Superior temporal gyrus (tissue), 1 donor: ENCODE data around the gene TTC39B.

Experiments used
- DNase-seq: peaks from one replicate; pipeline ENCODE4 v3.0.0-alpha.2; 2016; ENCODE audit errors: extremely low spot score

The TTC39B gene

DNA sequence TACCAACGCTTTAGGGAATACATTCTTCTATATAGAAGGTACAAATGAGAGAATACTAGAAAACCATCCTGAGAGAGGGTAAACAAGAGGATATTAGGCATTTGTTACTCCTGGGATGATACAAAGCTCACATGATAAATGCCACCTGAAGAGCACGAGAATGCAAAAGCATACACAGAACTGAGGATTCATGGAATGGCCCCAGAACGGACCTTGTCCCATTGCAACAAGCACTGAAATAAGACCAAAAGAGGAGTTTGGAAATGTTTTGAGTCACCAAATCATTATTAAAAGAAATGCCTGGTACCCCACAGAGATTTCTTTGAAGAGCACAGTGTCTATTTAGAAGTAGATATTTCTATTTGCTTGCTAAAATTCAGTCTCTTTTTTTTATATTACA lies 173.5 kb downstream of the TTC39B start:
- no peak for DNase-seq

DNA sequence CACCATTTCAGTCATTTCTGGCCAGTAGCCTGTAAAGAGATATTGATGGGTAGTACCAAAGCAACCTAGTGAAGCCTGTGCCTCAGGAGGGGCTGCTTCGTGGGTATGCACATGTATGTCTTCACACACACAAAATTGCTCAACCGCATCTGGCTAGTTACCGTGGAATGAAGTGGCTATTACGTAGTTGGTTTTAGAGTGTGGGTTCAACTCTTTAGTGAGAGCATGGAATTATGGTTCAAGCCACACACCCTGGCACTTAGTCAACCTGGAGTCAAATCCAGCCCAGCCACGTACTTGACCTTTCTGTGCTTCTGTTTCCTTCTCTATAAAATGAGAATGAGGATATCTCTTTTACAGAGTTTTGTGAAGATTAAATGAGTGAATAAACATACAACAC lies 174.9 kb downstream of the TTC39B start:
- no peak for DNase-seq

DNA sequence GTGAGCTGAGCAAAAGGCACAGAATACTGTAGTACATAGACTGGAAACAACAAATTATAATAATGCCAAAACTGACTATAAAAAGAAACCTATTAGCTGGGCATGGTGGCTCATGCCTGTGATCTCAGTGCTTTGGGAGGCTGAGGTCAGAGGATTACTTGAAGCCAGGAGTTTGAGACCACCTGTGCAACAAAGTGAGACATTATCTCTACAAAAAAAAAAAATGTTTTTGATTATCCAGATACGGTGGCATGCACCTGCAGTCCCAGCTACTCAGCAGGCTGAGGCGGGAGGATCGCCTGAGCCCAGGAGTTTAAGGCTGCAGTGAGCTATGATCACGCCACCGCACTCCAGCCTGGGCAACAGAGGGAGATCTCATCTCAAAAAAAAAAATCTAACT lies 175.9 kb downstream of the TTC39B start:
- DNase-seq: no peak

DNA sequence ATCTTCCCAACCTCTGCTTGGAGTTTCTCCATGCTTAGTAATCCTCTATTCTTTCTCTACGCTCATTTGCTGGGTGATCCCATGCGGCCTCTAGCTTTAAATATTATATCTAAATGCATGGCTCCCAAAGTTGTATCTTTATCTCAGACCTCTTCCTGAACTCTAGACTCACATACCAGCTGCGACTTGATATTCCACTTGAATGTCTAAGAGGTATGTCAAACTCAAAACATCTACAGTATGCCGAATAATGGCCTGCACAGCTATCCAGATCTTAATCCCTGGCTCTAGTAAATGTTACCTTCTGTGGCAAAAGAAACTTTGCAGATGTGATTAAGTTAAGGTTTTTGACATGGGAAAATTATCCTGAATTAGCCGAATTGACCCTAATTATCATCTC lies 179.2 kb downstream of the TTC39B start:
- no peak for DNase-seq

DNA sequence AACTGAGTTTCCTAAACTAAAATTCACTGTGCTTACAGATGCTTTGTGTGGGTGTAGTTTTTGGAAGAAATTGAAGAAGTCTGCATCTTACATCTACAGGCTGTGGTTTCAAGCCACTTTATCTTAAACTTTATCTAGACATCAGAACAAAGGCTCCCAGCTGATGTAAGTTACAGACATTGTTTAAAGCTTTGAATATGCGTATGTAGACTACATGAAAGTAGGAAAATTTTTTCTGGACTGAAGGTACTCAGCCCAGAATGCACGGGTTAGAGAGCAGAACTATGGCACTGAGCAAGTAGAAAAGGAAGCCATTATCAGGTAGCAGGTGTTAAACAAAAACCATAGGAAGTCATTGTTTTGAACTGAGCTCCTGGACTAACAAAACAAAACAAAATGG lies 185.4 kb downstream of the TTC39B start:
- no peak for DNase-seq

DNA sequence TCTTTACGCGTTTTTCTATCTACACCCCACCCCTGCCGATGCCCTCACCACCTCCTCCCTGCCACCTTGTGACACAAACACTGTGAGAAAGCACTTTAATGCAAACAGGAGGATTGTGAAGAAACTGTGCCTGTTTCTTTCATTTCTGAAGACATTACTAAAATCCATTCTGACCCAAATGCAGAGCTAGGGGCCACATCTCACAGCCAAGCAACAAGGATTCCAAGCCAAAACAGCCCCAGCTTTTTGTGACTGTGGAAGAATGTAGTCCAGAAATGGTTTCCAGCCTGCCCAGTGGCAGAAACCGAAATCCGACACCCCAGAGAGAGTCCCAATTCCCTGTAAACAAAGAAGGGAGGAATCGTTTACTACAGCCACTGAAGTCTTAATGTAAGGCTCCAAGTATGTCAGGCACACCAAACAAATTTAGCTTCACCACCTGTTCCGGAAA lies 190.9 kb downstream of the TTC39B start:
- DNase-seq: no peak

DNA sequence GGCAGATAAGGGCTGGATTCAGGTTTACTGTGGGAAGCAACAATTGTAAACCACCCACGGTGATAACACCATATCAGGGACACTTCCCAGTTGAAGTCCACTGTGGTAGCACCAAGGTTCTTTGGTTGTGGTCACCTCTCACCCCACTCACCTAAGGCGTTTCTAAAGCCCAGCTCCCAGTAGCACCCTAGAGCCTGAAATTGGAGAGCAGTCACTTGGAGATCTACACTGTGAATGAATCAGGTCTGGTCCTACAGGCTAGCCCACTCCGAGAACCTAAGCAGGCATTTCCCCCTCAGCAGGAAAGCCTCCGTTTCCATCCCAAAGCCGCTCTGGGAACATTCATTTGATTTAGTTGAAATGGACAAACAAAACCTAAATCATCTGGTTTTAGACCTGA lies 191.3 kb downstream of the TTC39B start:
- no peak for DNase-seq

DNA sequence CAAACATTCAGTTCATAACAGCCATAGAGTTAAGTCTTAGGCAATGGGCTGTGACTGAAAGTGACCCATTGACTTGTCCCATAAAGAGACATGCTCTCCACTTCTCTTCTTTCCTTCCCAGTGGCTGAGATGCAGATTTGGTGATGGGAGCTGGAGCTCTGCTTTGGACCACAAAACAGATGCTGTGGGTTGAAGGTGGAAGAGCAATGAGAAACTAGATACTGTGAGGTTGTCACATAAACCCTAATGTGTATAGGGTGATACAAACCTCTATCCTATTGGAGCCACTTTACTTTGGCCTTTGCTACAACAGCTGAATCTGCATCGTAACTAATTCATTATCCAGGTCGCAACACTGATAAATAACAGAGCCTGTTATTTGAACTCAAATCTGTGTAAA lies 192.0 kb downstream of the TTC39B start:
- DNase-seq: no peak
